HepG2 (cell line): ENCODE measurements around the gene SEMA4B. TPM values are rescaled to one million over a fixed set of nuclear protein-coding genes. Genes with fewer than 3 reads are reported as not detected.

Experiments
- HBP1 ChIP-seq: IDR thresholded peaks from 2 replicates; pipeline ENCODE4 v1.6.1; 2016; ENCODE audit warnings: low read depth, control low read depth
- HNF4G ChIP-seq, 2 experiments: sonication (generic) in 1 of 2; formaldehyde crosslinking in 1 of 2; IDR thresholded peaks; 2 replicates each; pipeline versions ENCODE4 v1.4.0 to v1.6.1; 2011 to 2020; ENCODE audit warnings: borderline replicate concordance in 2 of 2, low read depth in 2 of 2, mild to moderate bottlenecking in 2 of 2, low read length in 1 of 2, missing genetic modification reagents in 1 of 2, moderate library complexity in 1 of 2
- PHF21A ChIP-seq: sonication (generic); formaldehyde crosslinking; IDR thresholded peaks from 2 replicates; pipeline ENCODE4 v1.5.0; 2020; ENCODE audit warnings: mild to moderate bottlenecking, missing genetic modification reagents
- ZNF460 ChIP-seq: sonication (generic); formaldehyde crosslinking; IDR thresholded peaks from 2 replicates; pipeline ENCODE4 v1.5.1; 2020; ENCODE audit warnings: missing genetic modification reagents, mild to moderate bottlenecking, borderline replicate concordance
- ZSCAN20 ChIP-seq: sonication (generic); formaldehyde crosslinking; IDR thresholded peaks from 2 replicates; pipeline ENCODE4 v1.4.0; 2020; ENCODE audit warnings: missing genetic modification reagents, mild to moderate bottlenecking, borderline replicate concordance
- polyA plus RNA-seq, 8 experiments: library from polyadenylated mRNA; depleted of rRNA in 3 of 8; stranded (reverse) in 7 of 8; unstranded in 1 of 8; fragments of >200 nt; fragmentation: Illumina TruSeq in 4 of 8; extraction: Trizol in 4 of 8; gene quantifications; 2 replicates each; pipeline versions ENCODE4 v1.2.1 to v1.2.3, GENCODE V29; 2011 to 2016; ENCODE audit warnings: low read depth in 4 of 8, missing spikeins in 1 of 8, mixed read lengths in 1 of 8; ENCODE audit not compliant: insufficient read depth in 1 of 8
- total RNA-seq, 5 experiments: library from RNA; depleted of rRNA; stranded (reverse); fragments of >200 nt; fragmentation: Illumina TruSeq; extraction: Trizol; gene quantifications; 2 replicates each; pipeline ENCODE4 v1.2.3, GENCODE V29; 2016; ENCODE audit warnings: low read depth in 1 of 5
- TF ChIP-seq, protein P1 (sequence below): sonication (generic); formaldehyde crosslinking; IDR thresholded peaks from 2 replicates; pipeline ENCODE4 v1.8.0; 2022; ENCODE audit warnings: missing genetic modification reagents, mild to moderate bottlenecking, inconsistent platforms, borderline replicate concordance
- TF ChIP-seq, protein P2 (sequence below), 2 experiments: sonication (generic) in 1 of 2; formaldehyde crosslinking in 1 of 2; IDR thresholded peaks; 2 replicates each; pipeline versions ENCODE4 v1.6.1 to v1.9.0; 2014 to 2022; ENCODE audit warnings: antibody characterized with exemption in 1 of 2, borderline replicate concordance in 1 of 2, inconsistent platforms in 1 of 2, low read depth in 1 of 2, missing genetic modification reagents in 1 of 2

SEMA4B gene
- total and polyA plus RNA-seq, 2 of the 13 experiments (the other 11 are each of a cell fraction or from before 2014, with no cell fraction given): 2.1 to 17.0 TPM

DNA sequence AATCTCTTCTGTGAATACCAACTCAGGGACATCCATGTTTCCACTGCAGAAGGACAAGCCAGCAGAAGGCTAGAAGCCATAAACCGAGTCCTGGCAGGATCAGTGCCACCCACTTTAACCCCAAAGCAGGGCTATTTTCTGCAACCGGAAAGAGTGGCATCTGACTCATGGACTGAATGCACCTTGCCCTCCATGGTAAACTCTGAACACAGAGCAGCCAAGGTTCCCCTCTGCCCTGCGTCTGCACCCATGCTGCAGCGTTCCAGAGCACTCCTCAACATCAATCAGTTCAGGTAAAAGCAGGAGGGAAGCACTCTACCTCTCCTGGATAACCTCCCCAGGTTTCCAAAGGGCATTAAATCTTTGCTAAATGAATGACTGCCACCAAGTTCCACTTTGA lies 63.5 kb downstream of the SEMA4B start (continued):
- TF ChIP-seq, protein P1, sequence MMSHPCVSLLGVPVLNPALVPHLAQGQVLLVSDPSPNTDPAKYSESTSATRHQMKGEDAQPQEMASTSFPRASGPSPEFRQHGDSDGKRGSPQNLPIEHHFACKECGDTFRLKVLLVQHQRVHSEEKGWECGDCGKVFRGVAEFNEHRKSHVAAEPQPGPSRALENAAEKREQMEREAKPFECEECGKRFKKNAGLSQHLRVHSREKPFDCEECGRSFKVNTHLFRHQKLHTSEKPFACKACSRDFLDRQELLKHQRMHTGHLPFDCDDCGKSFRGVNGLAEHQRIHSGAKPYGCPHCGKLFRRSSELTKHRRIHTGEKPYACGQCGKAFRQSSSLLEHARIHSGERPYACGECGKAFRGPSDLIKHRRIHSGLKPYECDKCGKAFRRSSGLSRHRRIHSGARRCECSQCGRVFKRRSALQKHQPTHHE: no peak
- peak; percentile 8; the same call in 1 of the 2 replicates for TF ChIP-seq PHF21A (CRISPR knock-in tag)
- TF ChIP-seq HBP1 (CRISPR knock-in tag): no peak
- TF ChIP-seq ZSCAN20 (CRISPR knock-in tag): no peak
- TF ChIP-seq, protein P2, sequence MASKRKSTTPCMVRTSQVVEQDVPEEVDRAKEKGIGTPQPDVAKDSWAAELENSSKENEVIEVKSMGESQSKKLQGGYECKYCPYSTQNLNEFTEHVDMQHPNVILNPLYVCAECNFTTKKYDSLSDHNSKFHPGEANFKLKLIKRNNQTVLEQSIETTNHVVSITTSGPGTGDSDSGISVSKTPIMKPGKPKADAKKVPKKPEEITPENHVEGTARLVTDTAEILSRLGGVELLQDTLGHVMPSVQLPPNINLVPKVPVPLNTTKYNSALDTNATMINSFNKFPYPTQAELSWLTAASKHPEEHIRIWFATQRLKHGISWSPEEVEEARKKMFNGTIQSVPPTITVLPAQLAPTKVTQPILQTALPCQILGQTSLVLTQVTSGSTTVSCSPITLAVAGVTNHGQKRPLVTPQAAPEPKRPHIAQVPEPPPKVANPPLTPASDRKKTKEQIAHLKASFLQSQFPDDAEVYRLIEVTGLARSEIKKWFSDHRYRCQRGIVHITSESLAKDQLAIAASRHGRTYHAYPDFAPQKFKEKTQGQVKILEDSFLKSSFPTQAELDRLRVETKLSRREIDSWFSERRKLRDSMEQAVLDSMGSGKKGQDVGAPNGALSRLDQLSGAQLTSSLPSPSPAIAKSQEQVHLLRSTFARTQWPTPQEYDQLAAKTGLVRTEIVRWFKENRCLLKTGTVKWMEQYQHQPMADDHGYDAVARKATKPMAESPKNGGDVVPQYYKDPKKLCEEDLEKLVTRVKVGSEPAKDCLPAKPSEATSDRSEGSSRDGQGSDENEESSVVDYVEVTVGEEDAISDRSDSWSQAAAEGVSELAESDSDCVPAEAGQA (IDR thresholded peaks at IDR 0.05; ENCODE audit: low read depth): peak; percentile 37; the same call in 1 of the 2 replicates
- TF ChIP-seq, protein P2 (CRISPR knock-in tag; IDR thresholded peaks at IDR 0.05; ENCODE audit: borderline replicate concordance): no peak
- peak; percentile 42; the same call in 1 of the 2 replicates for TF ChIP-seq HNF4G (IDR thresholded peaks at IDR 0.05; ENCODE audit: borderline replicate concordance, low read depth, low read length)
- TF ChIP-seq HNF4G (CRISPR knock-in tag; IDR thresholded peaks at IDR 0.05; ENCODE audit: borderline replicate concordance, low read depth): no peak
- TF ChIP-seq ZNF460 (CRISPR knock-in tag): peak; percentile 6; the same call in 1 of the 2 replicates
- TF ChIP-seq, all 625 proteins: peak for 35
